OCI-LY1 (cell line): ENCODE results near the gene PHLDB2.

ENCODE experiments used
- EZH2 ChIP-seq: fragments of 200-600 bp; sonication (generic), shearing (Covaris generic); IDR thresholded peaks from 2 replicates; pipeline ENCODE4 v1.8.0; 2017; ENCODE audit warnings: borderline replicate concordance, mixed run types, mild to moderate bottlenecking, antibody characterized with exemption, low read length, moderate library complexity, mixed read lengths
- TF ChIP-seq, protein P1 (sequence below): fragments of 200-600 bp; sonication (generic), shearing (Covaris generic); IDR thresholded peaks from 2 replicates; pipeline ENCODE4 v1.5.1; 2017; ENCODE audit warnings: mild to moderate bottlenecking, antibody characterized with exemption, low read length, moderate library complexity, mixed read lengths

GRCh38 chr3:112017091-112017490, 158.0 kb downstream of the PHLDB2 start:
- TF ChIP-seq, protein P1, sequence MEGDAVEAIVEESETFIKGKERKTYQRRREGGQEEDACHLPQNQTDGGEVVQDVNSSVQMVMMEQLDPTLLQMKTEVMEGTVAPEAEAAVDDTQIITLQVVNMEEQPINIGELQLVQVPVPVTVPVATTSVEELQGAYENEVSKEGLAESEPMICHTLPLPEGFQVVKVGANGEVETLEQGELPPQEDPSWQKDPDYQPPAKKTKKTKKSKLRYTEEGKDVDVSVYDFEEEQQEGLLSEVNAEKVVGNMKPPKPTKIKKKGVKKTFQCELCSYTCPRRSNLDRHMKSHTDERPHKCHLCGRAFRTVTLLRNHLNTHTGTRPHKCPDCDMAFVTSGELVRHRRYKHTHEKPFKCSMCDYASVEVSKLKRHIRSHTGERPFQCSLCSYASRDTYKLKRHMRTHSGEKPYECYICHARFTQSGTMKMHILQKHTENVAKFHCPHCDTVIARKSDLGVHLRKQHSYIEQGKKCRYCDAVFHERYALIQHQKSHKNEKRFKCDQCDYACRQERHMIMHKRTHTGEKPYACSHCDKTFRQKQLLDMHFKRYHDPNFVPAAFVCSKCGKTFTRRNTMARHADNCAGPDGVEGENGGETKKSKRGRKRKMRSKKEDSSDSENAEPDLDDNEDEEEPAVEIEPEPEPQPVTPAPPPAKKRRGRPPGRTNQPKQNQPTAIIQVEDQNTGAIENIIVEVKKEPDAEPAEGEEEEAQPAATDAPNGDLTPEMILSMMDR, result no peak
- no peak for TF ChIP-seq EZH2
